Activated CD8-positive, alpha-beta memory T cell treated with anti-CD3 and anti-CD28 coated beads for 48 hours (primary cell): Measurements from ENCODE around the gene ADRA2A.

Source experiments
- DNase-seq, 3 experiments: peaks; one replicate each; pipeline ENCODE4 v3.0.0-alpha.2; 2020; ENCODE audit warnings: low read depth in 2 of 3, low spot score in 2 of 3

Gene ADRA2A

GRCh38 chr10:111076682-111077478 is at the start of gene ADRA2A:
Gene ADRA2A, plus strand, starts transcription at chr10:111077029. Its CDS starts 968 bp downstream, at chr10:111077997.
- no peak for DNase-seq

DNA sequence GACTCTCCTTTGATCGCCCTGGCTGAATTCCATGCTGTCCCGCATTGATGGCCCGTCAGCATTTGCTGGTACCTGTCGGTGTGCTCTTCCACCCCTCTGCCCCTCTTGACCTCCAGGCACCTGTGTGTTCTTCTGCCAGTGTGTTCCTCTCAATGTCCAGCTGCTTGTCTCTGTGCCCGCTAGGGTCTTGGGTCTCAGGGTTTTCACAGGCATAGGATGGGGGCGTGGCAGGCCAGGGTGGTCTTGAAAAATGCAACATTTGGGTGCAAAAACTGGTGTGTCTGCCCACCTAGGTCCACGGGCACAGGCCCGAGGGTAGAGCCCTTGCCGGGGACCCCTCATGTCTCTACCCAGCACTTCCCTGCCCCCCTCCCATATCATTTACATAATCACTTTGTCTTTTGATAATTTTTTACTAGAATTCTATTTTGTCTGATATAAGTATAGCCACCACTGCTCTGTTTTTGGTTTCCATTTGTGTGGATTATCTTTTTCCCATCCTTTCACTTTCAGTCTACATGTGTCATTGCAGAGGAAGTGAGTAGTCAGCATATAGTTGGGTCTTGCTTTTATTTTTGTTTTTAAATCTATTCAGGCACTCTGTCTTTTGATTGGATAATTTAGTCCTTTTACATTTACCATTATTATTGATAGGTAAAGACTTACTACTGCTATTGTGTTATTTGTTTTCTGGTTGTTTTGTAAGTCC is 46.6 kb upstream of the ADRA2A start:
- no peak for DNase-seq

- DNase-seq: no peak
Measured at GRCh38 chr10:111034598-111035310, 42.1 kb upstream of the ADRA2A start.

GRCh38 chr10:111035542-111035941 is 41.3 kb upstream of the ADRA2A start:
- DNase-seq: no peak

DNA sequence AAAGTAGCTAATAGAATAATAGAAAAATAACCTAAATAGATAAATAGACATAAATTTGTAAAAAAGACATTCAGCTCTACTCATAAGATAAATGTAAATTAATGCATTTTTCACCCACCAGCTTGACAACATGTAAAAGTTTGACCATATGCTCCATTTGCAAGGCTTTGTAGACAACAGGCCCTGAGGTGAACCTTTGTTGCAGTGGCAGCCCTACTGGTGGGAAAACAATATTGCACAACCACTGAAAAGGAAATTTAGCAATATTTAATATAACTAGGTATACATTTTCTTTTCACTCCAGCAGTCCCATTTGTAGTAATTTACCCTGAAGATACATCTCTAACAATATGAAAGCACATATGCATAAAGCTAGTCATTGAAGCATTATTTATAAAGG is 39.0 kb upstream of the ADRA2A start:
- no peak for DNase-seq

DNA sequence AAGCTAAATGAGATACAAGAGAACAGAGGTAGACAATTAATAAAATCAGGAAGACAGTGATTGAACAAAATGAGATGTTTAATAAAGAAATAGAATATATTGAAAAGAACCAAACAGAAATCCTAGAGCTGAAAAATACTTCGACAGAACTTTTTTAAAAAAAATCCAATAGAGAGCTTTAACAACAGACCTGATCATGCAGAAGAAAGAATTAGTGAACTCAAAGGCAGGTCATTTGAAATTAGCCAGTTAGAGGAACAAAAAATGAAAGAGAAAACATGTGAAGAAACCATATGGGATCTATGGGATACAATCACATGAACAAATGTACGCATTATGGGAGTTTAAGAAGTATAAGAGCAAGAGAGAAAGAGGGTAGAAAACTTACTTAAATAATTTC is 37.3 kb upstream of the ADRA2A start:
- no peak for DNase-seq

DNA sequence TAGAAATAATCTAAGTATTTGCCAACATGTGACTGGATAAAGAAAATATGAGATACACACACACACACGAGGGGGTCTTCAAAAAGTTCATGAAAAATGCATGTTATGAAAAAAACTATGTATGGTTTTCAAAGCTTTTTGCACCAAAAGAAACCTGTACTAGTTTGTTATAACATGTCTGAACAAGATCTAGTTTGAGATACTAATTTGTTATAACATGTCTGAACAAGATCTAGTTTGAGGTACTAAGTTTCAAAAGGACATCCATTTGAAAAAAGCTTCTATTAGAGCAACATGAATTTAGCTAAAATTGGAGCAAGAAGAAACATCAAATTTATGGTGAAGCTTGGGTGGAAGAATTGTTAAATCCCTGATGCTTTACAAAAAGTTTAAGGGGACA is 19.8 kb upstream of the ADRA2A start:
- DNase-seq: no peak

GRCh38 chr10:111063471-111063870 is 13.4 kb upstream of the ADRA2A start:
- no peak for DNase-seq

DNA sequence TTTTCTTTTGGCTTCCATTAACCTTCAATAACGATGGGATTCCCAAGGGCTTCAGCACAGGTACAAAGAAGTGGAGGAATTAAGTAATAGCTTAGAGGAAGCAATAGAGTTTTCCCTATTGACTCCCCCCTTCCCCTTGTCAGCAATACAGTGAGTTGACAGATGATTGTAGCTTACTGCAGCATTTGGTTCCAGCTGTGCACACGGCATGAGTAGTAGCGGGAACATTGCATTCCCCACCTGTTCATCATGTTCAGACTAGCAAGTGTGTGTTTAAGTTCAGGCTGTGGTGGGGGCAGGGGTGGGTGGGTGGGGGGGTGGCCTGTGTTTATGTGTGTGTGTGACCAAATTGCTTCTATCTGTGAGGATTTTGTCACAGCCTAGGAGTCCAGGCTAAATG is 4.6 kb upstream of the ADRA2A start:
- no peak for DNase-seq

DNA sequence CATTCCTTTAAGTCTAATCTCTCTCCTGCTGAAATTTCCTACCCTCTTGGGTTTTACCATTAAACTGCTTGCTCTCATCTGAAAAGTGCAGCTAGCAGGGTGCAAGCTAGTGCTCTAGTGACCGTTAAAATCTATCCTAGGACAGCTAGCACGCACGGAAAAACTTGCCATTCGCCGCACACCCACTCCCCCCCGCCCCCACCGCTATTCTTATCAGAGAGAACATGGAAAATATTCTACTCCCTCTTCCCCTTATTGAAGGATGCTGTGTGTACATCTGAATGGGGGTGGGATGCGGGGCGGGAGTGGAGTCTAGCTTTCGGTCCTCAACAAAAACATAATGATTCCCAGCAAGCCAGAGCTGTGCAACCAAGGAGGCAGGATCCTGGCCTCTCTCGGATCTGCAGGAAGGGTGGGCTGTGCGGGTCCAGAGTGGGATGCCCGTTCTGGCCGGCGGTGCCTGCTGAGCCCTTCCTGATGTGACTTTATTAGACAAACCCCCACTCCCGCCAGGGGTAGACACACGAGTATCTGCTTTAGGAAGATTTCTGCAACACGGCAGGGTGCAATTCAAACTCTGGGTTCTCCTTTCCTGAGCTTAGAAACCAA is 1.1 kb upstream of the ADRA2A start:
- DNase-seq: no peak

DNA sequence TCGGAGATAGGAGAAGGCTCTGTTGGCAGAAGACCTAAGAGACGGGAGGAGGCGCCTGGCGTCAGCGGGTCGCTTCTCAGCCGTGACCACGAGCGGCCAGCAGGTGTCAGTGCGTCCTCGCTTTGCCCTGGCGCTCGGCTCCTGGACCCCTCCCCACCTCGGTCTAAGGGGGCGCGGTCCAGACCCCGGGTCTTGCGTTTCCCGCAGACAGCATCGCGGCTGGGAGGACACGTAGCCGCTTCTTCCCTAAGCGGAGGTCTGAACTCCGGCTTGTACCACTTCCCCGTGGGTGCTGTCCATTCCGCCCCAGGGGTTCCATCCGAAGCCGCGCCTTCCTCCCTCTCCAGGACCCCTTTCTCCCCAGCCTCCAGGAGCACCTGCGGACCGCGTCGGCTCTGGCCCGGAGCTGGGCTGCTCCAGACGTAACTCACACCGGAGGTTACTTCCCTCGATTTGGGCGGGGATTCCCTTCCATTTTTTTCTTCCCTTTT is 593 bp upstream of the ADRA2A start:
- DNase-seq: peak in 1 of 3 experiments; percentile 38

- no peak for DNase-seq
Measured at GRCh38 chr10:111077479-111077784, 603 bp downstream of the ADRA2A start.

DNA sequence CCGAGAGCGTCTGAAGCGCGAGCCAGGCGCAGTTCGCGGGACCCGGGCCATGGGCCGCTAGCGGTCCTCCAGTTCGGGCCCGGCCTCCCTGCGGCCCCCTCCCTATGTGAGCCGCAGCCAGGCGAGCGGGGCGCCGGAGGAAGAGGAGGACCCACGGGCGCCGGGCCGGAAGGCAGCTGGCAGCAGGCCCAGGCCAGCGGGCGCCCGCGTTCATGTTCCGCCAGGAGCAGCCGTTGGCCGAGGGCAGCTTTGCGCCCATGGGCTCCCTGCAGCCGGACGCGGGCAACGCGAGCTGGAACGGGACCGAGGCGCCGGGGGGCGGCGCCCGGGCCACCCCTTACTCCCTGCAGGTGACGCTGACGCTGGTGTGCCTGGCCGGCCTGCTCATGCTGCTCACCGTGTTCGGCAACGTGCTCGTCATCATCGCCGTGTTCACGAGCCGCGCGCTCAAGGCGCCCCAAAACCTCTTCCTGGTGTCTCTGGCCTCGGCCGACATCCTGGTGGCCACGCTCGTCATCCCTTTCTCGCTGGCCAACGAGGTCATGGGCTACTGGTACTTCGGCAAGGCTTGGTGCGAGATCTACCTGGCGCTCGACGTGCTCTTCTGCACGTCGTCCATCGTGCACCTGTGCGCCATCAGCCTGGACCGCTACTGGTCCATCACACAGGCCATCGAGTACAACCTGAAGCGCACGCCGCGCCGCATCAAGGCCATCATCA is 1.1 kb downstream of the ADRA2A start:
- DNase-seq: no peak

GRCh38 chr10:111078505-111079185 is 1.8 kb downstream of the ADRA2A start:
- no peak for DNase-seq

- no peak for DNase-seq
Measured at GRCh38 chr10:111079241-111079760, 2.5 kb downstream of the ADRA2A start.

DNA sequence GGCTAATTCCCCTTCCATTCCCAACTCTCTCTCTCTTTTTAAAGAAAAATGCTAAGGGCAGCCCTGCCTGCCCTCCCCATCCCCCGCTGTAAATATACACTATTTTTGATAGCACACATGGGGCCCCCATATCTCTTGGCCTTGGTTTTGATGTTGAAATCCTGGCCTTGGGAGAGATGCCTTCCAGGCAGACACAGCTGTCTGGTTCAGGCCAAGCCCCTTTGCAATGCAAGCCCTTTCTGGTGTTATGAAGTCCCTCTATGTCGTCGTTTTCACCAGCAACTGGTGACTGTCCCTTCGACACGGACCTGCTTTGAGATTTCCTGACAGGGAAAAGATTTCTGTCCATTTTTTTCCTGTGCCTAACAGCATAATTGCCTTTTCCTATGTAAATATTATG is 3.0 kb downstream of the ADRA2A start:
- DNase-seq: no peak

DNA sequence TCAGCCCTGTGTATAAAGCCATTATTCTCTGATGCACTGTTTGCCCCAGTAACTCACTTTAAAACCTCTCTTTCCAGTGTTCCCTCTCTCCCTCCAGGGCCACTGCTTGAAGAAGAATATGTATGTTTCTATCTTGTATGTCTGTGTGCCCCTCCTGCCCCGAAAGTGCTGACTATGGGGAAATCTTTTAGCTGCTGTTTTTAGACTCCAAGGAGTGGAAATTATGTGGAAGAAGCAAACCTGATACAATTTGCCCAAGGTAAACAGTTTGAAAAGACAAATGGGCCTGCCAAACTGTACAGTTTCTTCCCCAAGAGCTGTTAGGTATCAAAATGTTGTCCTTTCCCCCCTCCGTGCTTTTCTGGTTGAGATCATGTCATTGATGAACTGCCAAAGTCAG is 3.4 kb downstream of the ADRA2A start:
- DNase-seq: no peak

- DNase-seq: no peak
Measured at GRCh38 chr10:111081595-111081994, 4.8 kb downstream of the ADRA2A start.

DNA sequence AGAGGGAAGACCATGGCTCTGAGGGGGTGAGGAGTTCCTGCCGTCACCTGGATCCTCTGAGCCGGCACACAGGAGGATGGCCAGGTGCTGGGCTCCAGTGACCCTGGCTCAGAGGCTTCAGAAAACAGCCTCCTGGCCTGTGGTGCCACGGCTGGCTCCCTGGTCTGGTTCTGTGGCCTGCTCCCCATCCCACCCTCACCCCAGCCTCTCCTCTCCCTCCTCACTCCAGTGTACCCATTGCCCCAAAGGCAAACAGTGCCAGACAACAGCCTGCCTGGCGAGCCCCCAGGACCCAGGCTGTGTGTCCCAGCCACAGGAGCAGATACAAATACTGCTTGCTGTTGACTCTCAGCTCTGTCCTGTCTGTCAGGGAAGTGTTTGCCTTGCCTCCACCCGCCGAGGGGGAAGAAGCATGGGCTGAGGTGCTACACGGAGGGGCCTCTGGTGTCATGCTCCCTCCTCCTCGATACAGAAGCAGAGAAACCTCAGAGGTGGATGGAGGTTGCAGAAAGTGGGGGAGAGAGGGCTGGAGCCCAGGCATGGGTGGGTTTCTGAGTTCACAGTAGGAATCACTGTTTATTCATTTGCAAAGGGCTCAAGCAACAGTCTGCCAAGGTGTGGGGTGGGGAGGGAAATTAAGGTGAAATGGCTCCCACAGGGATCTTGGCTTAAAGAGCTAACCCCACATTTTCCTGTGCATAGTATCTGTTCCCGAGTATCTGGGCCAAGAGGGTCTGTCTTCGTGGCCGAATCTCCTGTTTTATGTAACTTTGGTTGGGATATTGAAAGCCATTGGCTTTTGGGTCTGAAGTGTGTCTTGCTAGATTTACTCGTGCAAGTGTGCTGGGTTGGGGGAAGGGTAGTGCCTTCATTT is 5.5 kb downstream of the ADRA2A start:
- DNase-seq: no peak
